AG04450 (cell line): ENCODE results near the gene ARHGAP26. TPM values are rescaled to one million over a fixed set of nuclear protein-coding genes. Genes with fewer than 3 reads are reported as not detected.

Experiments
- CTCF ChIA-PET: fragments of 300-600, 350-600 bp; formaldehyde crosslinking; extraction: SDS; loops from one replicate; lab custom pipeline; 2022; ENCODE audit warnings: antibody characterized with exemption, inconsistent platforms; lab: Charles Lee
- POLR2A ChIA-PET: fragments of 350-600 bp; formaldehyde crosslinking; extraction: SDS; loops from one replicate; lab custom pipeline; 2021; ENCODE audit warnings: antibody characterized with exemption, inconsistent platforms; lab: Yijun Ruan, JAX
- DNase-seq: peaks from one replicate; pipeline ENCODE4 v3.0.0-alpha.2; 2011; ENCODE audit warnings: low read depth, low spot score
- H3K27ac ChIP-seq: one replicate; pipeline ENCODE4 v1.5.1; 2012; ENCODE audit warnings: low read depth, low read length, control low read depth
- H3K27me3 ChIP-seq: one replicate; pipeline ENCODE4 v1.6.0; 2012; ENCODE audit warnings: low read length; ENCODE audit not compliant: control insufficient read depth, insufficient read depth
- H3K4me3 ChIP-seq: 2 replicates; pipeline ENCODE4 v1.5.1; 2011; ENCODE audit warnings: mild to moderate bottlenecking, low read depth, low read length, control low read depth
- H3K9me3 ChIP-seq: 2 replicates; pipeline ENCODE4 v1.5.1; 2012; ENCODE audit warnings: low read length; ENCODE audit not compliant: control insufficient read depth, insufficient read depth
- CTCF ChIP-seq: IDR thresholded peaks from 2 replicates; pipeline ENCODE4 v1.5.1; 2011; ENCODE audit warnings: low read depth, low read length, control low read depth, inconsistent platforms
- polyA plus RNA-seq: library from polyadenylated mRNA; depleted of rRNA; stranded (reverse); fragments of >200 nt; gene quantifications from 2 replicates; pipeline ENCODE4 v1.2.3, GENCODE V29; 2011

Gene ARHGAP26
- polyA plus RNA-seq, 1 experiment = 0.56 TPM

DNA sequence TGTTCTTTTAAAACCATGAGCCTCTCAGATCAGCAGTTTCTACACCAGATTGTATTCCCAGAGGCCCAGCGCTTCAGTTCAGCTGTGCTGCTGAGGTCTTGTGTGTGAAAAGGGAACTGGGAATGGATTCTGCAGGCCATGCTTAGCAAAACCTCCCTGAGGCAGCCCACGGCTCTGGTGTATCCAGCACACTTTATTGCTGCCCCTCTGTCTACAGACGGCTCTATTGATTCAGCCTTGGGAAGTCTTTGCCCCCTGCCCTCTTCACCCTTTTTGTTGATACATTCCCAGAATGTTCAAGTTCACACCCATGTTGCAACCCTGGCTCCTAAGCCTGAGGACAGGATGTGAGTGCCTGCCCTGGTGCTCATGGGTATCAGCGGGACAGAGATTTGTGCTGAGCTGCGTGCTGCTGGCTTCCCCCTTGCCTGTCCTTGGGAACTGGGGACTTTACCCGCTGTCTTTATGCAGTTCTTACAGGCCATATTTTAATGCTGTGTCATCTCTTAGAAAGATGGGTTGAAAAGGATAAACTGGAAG is 37.3 kb downstream of the ARHGAP26 start:
- H3K27ac ChIP-seq = no peak overlapping the region
- H3K27me3 ChIP-seq = peaks cover 3% of the 10 kb centered on the region
- ChIA-PET CTCF (interaction anchor here (1.1 kb wide), 1 partner anchor 94 kb away, joined by 4 read pairs; no protein-coding TSS in a partner anchor), POLR2A (no interaction called here)
- TF ChIP-seq CTCF = no peak
- no peaks in the 10 kb centered on the region for H3K9me3 ChIP-seq
- no peak for DNase-seq
- H3K4me3 ChIP-seq = no peak overlapping the region

DNA sequence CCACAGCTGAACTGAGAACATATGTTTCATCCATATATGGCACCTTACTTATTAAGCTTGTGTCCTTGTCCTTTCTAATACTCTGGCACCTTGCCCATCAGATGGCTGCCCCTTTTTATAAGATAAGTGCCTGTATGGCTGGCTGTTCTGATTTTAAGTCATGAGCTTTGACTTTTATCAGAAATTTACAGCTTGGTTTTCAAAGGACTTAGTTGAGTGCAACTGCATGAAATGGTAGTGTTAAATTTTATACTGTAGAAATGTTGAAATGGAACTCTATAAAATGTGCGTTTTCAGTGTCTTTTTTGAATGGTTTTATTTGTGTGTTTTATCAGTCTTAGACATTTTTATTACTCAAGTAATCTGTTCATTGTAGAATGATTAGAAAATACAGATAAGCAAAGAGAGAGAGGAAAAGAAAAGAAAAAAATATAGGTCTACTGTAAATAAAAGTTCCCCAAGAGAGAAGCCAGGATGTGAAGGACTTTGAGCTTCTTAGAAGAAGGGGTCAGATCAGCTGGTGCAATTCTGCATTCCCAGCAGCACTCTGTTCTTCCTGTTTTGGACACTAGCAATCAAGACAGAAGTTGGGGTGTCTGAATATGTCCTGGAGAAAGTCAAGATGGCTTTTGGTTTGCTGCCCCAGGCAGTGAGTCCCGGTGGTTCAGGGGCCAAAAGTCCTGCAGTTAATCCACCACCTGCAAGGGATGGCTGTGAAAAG is 38.9 kb downstream of the ARHGAP26 start:
- peaks cover 3% of the 10 kb centered on the region for H3K27me3 ChIP-seq
- H3K9me3 ChIP-seq = no peaks in the 10 kb centered on the region
- H3K27ac ChIP-seq = no peak overlapping the region
- DNase-seq = no peak
- TF ChIP-seq CTCF = no peak
- CTCF ChIA-PET = interaction anchor here (1.1 kb wide), 1 partner anchor 96 kb away, joined by 4 read pairs; no protein-coding TSS in a partner anchor
- POLR2A ChIA-PET = no interaction called here
- no peak overlapping the region for H3K4me3 ChIP-seq

GRCh38 chr5:142810081-142810480 is 39.9 kb downstream of the ARHGAP26 start:
- CTCF ChIA-PET = no interaction called here

DNA sequence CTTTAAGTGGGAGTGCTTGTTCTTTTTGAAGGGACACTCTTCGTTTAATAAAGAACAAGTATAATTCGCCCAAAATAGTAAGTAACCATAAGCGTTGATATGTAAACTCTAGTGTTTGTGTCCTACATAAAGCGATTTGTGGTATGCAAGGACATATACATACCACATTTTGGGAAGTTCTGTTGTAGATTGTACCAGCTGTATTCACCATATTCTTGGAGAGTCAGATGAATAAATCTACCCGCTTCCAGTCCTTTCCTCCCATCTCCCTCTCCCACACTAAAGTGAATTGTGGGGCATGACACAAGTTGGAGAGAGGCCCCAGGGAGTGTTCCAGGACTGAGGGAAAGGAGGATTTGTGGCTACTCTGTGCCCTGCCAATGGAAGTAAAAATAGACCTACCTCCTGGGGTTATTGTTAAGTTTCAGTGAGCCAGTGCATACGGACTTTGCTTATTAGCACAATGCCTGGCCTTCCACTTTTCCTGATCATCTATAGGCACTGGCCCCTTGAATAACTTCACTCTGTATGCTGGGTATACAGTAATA is 40.6 kb downstream of the ARHGAP26 start:
- TF ChIP-seq CTCF = no peak
- CTCF ChIA-PET = no interaction called here
- DNase-seq = no peak
- H3K27ac ChIP-seq = no peak overlapping the region
- POLR2A ChIA-PET = no interaction called here
- no peaks in the 10 kb centered on the region for H3K9me3 ChIP-seq
- peaks cover 3% of the 10 kb centered on the region for H3K27me3 ChIP-seq
- H3K4me3 ChIP-seq = no peak overlapping the region

More at GRCh38 chr5:142810081-142810480, 39.9 kb downstream of the ARHGAP26 start:
- H3K9me3 ChIP-seq = no peaks in the 10 kb centered on the region
- peaks cover 3% of the 10 kb centered on the region for H3K27me3 ChIP-seq
- no peak overlapping the region for H3K27ac ChIP-seq
- no peak overlapping the region for H3K4me3 ChIP-seq
- POLR2A ChIA-PET = no interaction called here
- TF ChIP-seq CTCF = no peak
- no peak for DNase-seq

- no peak overlapping the region for H3K27ac ChIP-seq
- H3K4me3 ChIP-seq = no peak overlapping the region
- no peak for DNase-seq
- POLR2A ChIA-PET = no interaction called here
- no peak for TF ChIP-seq CTCF
- CTCF ChIA-PET = no interaction called here
- no peaks in the 10 kb centered on the region for H3K9me3 ChIP-seq
- H3K27me3 ChIP-seq = peaks cover 3% of the 10 kb centered on the region
Measured at GRCh38 chr5:142811866-142812557, 41.8 kb downstream of the ARHGAP26 start.
